Posterior vena cava (tissue), 2 donors: ENCODE results near the gene ZC3H14. TPM values are rescaled to one million over a fixed set of nuclear protein-coding genes. Genes with fewer than 3 reads are reported as not detected.

ENCODE experiments used
- DNase-seq: peaks from one replicate; pipeline ENCODE4 v3.0.0-alpha.2; 2020; ENCODE audit warnings: low spot score
- intact Hi-C, 2 donors: fragments of 100-400 bp; cut with DNase I; formaldehyde crosslinking; loops; one replicate each; pipeline versions ENCODE4 v1.14.1 to v1.14.2; 2022 to 2023
- total RNA-seq, 2 donors: library from RNA; stranded (reverse); fragmentation: NEBNext Ultra II Directional; extraction: Animal tissue kit (Norgen Biotek cat#: 25700); gene quantifications; one replicate each; pipeline ENCODE4 v1.2.1, GENCODE V29; 2021
- donor health status: DM: yes; HTN: yes; CAD: no.
- donor health status: DM: yes; HTN: yes; CAD: no.

The ZC3H14 gene
- total RNA-seq, 2 donors from 2014 or later: 42.6 to 42.7 TPM

DNA sequence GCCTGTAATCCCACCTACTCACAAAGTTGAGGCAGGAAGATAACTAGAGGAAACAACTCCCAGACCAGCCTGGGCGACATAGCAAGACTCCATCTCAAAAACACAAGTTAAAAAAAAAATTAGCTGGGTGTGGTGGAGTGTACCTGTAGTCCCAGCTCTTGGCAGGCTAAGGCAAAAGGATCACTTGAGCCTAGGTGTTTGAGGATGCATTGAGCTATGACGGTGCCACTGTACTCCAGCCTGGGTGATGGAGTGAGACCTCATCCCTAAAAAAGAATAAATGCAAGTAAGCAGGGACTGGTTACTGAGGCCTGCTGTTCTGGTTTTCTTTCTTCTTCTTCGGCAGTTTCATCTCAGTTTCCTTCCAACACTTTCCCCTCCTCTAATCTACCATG is 15.5 kb upstream of the ZC3H14 start:
- DNase-seq: no peak
- intact Hi-C loops: no loop called here

GRCh38 chr14:88550078-88550477 is 12.8 kb upstream of the ZC3H14 start:
- intact Hi-C loops: loop anchor here in 1 of 2 donors (10.0 kb wide), 1 partner anchor 55 kb away; no protein-coding TSS in a partner anchor
- DNase-seq: no peak

GRCh38 chr14:88551094-88551870 is 11.6 kb upstream of the ZC3H14 start:
- intact Hi-C loops: loop anchor here in 1 of 2 donors (10.0 kb wide), 1 partner anchor 56 kb away; no protein-coding TSS in a partner anchor
- peak; percentile 94 for DNase-seq

DNA sequence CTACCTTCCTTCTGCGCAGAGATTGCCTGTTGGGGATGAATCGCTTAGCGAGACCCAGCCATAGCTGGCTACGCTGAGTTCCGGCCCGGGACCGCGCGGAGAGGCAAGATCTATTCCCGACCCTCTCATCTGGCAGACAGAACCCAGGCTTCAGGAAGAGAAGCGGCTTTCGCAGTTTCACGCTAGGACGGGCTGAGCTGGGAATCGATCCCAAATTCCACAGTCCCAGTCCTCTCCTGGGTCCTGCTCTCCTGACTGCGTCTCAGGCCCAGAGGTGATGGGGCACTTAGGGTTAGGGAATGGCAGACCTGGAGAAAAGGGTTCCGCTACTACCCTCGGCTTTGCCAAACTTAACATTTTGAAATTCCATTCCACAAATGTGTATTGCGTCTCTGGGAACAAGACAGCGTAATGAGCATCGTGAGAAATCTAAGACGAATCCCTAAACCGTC is 10.8 kb upstream of the ZC3H14 start:
- intact Hi-C loops: loop anchor here in 1 of 2 donors (10.0 kb wide), 1 partner anchor 57 kb away; no protein-coding TSS in a partner anchor
- no peak for DNase-seq

DNA sequence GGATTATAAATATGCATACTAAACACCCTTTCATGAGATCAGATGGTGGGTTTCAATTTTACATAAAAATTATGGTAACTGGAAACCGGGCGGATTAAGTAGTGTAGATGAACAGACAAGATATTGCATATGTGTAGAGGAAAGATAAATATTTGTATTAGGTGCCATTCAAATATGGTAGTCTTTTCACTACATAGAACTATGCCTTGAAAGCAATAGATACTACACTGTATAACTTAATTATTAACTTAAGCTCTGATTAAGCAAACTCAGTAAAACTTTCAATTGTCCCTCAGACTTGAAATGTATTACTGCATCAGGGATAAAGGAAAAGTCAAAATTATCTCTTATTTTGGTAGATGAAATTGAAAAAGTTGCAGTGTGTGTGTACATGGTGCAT is 10.0 kb upstream of the ZC3H14 start:
- intact Hi-C loops: loop anchor here in 1 of 2 donors (10.0 kb wide), 1 partner anchor 58 kb away; no protein-coding TSS in a partner anchor
- DNase-seq: no peak

GRCh38 chr14:88553886-88554456 is 8.9 kb upstream of the ZC3H14 start:
- DNase-seq: no peak
- intact Hi-C loops: loop anchor here in 1 of 2 donors (10.0 kb wide), 1 partner anchor 59 kb away; no protein-coding TSS in a partner anchor

DNA sequence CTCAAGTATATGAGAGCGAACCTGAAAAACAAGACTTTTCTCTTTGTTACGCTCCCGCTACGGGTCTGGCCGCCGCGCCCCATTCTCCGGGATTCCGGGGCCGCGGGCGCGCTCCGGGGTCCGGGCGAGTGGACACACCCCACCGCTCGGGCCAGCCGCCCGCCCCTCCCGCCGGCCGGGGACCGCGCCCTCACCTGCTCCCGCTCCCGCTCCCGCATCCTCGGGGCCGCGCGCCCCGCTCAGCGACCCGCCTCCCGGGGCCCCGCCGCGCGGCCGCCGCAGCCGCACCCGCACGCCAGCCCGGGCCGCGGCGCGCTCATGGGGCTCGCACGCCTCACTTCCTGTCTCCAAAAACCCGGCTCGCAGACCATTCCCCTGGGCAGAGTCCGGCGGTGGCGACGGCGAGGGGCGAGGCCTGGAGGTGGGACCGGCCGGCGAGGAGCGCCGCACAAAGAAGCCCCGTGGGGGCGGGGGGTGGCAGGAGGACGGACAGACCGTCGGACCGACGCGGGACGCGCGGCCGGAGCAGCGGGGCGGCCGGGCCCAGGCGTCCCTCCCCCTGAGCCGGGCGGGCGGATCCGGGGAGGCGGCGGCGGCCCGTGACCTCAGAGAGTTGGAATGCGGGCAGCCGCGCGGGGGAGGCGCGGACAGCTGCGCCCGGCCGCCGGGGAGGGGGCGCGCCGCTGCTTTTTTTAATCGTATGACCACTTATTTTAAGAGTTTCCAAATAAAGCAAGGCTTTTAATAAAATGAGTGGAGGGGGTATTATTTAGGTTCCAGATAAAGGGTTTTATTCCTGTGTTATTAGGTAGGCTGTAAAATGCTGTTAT is 8.2 kb upstream of the ZC3H14 start, which contains the start of gene PTPN21:
Gene PTPN21, minus strand, starts transcription at position 551 of the 830 bp plus-strand sequence. CDS start 4,590 bp downstream, outside the sequence.
- intact Hi-C loops: loop anchor here (5.0 to 10.0 kb wide), 2 partner anchors 60 to 62 kb away; no protein-coding TSS in a partner anchor

DNA sequence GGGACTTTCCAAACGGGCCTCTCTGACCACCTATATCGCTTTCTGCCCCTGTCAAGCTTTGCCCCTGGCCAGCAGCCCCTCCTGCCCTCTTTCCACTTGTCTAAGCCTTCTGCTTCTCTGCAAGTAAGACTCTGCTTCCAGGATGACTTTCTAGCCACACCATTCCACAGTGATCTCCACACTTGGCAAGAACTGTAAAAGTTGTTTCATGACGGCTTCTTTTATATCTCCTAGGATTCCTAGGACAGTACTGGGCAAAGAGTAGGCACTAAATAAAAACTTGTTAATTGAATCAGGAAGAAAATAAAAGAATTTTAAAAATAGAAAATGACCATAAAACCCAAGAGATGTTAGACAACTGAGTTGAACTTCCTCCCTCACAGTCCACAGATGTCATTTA is 6.3 kb upstream of the ZC3H14 start:
- intact Hi-C loops: loop anchor here (5.0 to 10.0 kb wide), 2 partner anchors 62 to 64 kb away; no protein-coding TSS in a partner anchor
- DNase-seq: no peak

More for the DNA sequence above, 8.2 kb upstream of the ZC3H14 start, which contains the start of gene PTPN21:
- DNase-seq: peak; percentile 91

DNA sequence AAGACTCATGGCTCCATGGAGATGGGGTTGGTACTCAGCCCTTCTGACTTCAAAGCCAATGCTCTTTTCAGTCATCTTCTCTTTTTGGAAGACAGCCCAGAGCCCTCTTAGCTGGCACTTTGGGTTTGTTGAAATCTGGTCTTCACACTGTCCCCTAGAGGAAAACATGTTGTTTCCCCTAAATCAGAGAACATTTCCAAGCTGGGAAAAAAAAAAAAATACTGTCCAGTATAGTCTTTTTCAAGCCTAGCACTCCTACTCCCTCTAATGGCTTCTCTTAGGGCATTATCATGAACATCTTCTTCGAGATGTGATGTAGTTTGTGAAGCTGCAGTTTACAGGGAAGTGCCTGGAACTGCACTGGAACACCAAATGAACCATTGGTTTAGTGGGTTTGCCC is 3.0 kb upstream of the ZC3H14 start:
- intact Hi-C loops: loop anchor here (5.0 to 10.0 kb wide), 3 partner anchors 65 to 368 kb away; no protein-coding TSS in a partner anchor

DNA sequence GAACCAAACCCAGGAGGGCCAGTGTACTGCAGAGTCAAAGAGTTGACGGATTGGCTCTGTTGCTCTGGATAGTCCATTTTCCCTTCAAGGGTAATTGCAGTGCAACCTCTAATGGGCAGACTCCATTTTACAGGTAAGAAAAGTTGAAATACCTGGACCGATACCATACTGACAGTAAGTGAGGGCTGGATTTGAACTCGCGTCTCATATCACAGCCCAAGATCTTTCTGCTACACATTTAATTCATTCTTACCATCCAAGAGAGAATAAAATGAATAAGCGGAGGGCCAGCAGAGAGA is 356 bp upstream of the ZC3H14 start:
- intact Hi-C loops: loop anchor here in 1 of 2 donors (5.0 kb wide), 1 partner anchor 370 kb away; no protein-coding TSS in a partner anchor
- DNase-seq: no peak

More for the DNA sequence above, 3.0 kb upstream of the ZC3H14 start:
- DNase-seq: no peak

GRCh38 chr14:88563845-88564244 is 1.0 kb downstream of the ZC3H14 start:
- intact Hi-C loops: loop anchor here in 1 of 2 donors (5.0 kb wide), 1 partner anchor 372 kb away; no protein-coding TSS in a partner anchor
- DNase-seq: no peak

DNA sequence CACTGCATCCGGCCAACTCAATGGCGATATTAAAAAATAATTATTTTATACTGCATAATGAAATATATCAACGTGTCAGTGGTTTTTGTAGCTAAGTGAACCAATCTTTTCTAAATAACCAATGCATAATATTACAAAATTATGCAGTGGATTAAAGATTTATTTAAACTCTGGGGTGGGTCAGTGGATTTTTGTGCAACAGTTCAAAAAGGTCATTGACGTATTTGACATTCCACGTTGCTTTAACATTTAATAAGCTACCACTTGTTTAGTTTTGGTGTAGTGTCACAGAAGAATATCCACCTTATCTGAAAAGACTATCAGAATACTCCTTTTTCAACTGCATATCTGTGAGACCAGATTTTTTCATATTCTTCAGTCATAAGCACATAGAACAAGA is 2.6 kb downstream of the ZC3H14 start:
- no peak for DNase-seq
- intact Hi-C loops: no loop called here

DNA sequence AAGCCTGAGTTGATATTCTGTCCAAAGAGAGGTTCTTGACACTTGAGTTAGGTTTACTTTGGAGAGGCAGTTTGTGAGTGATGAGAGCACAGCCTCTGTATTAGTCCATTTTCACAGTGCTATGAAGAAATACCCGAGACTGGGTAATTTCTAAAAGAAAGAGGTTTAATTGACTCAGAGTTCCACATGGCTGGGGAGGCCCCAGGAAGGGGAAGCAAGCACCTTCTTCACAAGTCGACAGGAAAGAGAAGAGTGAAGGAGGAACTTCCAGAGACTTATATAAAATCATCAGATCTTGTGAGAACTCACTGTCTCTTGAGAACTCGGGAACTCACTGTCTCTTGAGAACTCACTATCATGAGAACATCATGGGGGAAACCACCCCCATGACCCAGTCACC is 5.4 kb downstream of the ZC3H14 start:
- intact Hi-C loops: no loop called here

DNA sequence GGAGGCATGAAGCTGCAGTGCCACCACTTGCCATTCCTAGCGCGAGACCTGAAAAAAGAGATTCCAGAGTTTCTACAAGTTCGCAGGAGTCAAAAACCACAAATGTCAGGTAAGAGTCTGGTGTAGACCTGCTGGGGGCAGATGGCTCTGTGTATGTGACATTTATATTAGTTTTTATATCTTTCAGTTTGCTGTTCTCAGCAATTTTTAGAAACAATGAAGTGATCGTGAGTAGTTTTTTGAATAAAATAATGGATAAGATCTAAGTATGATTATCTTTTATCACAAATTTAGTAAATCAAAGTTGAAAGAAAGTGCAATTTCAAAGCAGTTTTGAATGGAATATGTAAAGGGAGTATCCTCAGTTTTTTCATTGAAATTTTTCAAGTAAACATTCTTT is 9.3 kb downstream of the ZC3H14 start:
- intact Hi-C loops: loop anchor here in 1 of 2 donors (2.0 kb wide), 1 partner anchor 41 kb away; no protein-coding TSS in a partner anchor
- no peak for DNase-seq

More for the DNA sequence above, 5.4 kb downstream of the ZC3H14 start:
- no peak for DNase-seq

GRCh38 chr14:88576222-88576621 is 13.4 kb downstream of the ZC3H14 start:
- intact Hi-C loops: no loop called here
- no peak for DNase-seq

DNA sequence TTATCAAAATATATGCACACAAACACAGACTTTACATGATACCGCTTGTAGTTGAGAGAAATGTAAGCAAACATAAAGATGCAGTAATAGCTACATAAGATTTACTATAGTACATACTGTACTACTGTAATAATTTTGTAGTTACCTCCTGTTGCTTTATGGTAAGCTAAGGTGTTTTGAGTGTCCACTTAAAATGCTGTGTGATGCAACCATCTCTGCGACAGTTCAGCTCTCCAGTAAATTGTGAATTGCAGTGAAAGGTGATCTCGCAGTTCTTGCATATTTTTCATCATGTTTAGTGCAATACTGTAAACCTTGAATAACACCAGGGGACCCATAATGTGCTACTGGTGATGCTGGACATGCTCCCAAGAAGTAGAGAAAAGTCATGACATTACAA is 21.6 kb downstream of the ZC3H14 start:
- intact Hi-C loops: no loop called here
- no peak for DNase-seq

DNA sequence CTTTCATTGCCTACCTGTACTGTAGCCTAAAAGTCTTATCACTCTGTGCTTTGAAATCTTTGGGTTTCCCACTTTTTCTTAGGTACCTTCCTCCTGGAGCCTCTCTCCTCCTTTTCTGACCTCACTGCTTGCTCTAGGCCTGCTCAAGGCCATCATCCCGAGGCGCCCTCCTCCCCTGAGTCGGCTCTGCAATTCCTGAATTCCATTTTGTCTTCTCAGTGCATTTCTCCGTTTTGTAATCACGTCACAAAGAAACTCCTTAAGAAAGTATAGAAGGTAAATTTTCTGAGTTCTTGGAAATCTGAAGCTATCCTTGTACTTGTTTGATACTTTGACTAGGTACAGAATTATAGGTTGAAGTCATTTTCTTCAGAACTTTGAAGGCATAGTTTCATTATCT is 25.2 kb downstream of the ZC3H14 start:
- DNase-seq: no peak
- intact Hi-C loops: no loop called here

GRCh38 chr14:88590173-88590572 is 27.3 kb downstream of the ZC3H14 start:
- no peak for DNase-seq
- intact Hi-C loops: no loop called here

DNA sequence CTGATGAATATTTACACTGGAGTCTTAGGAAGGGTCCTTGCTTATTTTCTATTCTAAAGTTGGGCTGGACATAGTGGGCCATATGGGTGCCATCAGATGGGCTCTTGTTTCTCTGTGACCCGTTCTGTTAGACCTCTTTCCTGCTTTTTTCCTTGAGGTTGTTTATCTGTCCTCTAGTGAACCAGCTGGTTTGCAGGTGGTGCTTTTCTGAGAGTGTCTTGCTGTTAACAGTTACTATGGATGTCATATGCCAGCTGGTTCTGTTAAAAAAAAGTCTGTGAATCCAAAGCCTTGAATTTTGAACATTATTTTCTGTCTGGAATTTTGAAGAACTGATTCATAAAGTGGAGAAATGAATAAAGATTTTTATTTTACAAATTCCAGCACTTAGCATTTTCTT is 29.2 kb downstream of the ZC3H14 start:
- DNase-seq: no peak
- intact Hi-C loops: no loop called here
